Fibroblast of skin of right biceps (primary cell): ENCODE results near the gene ZC3H12D.

Experiments
- DNase-seq: peaks from one replicate; pipeline ENCODE4 v3.0.0-alpha.2; 2013

Gene ZC3H12D

GRCh38 chr6:149440735-149441671, 43.8 kb downstream of the ZC3H12D start:
- DNase-seq: peak; percentile 36

- DNase-seq: peak; percentile 39
Observed at GRCh38 chr6:149439626-149440025, 45.2 kb downstream of the ZC3H12D start.

GRCh38 chr6:149438855-149439254, 46.0 kb downstream of the ZC3H12D start:
- DNase-seq: no peak

- no peak for DNase-seq
Observed at GRCh38 chr6:149437212-149437611, 47.6 kb downstream of the ZC3H12D start.

- DNase-seq: no peak
Observed at GRCh38 chr6:149436647-149437046, 48.2 kb downstream of the ZC3H12D start.

GRCh38 chr6:149435919-149436586, 48.8 kb downstream of the ZC3H12D start:
- DNase-seq: no peak

- DNase-seq: no peak
Observed at GRCh38 chr6:149433881-149434280, 50.9 kb downstream of the ZC3H12D start.

- DNase-seq: no peak
Observed at GRCh38 chr6:149433405-149433804, 51.4 kb downstream of the ZC3H12D start.

GRCh38 chr6:149431905-149432775, 52.7 kb downstream of the ZC3H12D start:
- peak; percentile 72 for DNase-seq

GRCh38 chr6:149429427-149430360, 55.1 kb downstream of the ZC3H12D start:
- DNase-seq: no peak

GRCh38 chr6:149428606-149429005, 56.2 kb downstream of the ZC3H12D start:
- no peak for DNase-seq

- no peak for DNase-seq
Observed at GRCh38 chr6:149425754-149426153, 59.1 kb downstream of the ZC3H12D start.

GRCh38 chr6:149425224-149425623, 59.6 kb downstream of the ZC3H12D start:
- no peak for DNase-seq

GRCh38 chr6:149423964-149424440, 60.8 kb downstream of the ZC3H12D start:
- DNase-seq: no peak

GRCh38 chr6:149422581-149422980, 62.2 kb downstream of the ZC3H12D start:
- no peak for DNase-seq

GRCh38 chr6:149421132-149421531, 63.7 kb downstream of the ZC3H12D start:
- no peak for DNase-seq

- DNase-seq: no peak
Observed at GRCh38 chr6:149419696-149420404, 65.0 kb downstream of the ZC3H12D start.

GRCh38 chr6:149414821-149415220, 70.0 kb downstream of the ZC3H12D start:
- DNase-seq: no peak

- no peak for DNase-seq
Observed at GRCh38 chr6:149414009-149414408, 70.8 kb downstream of the ZC3H12D start.

- no peak for DNase-seq
Observed at GRCh38 chr6:149410557-149410956, 74.3 kb downstream of the ZC3H12D start.

- DNase-seq: no peak
Observed at GRCh38 chr6:149409617-149410016, 75.2 kb downstream of the ZC3H12D start.
